BE2C (cell line): ENCODE results near the gene MAPK14.

ENCODE experiments used
- DNase-seq: peaks from one replicate; pipeline ENCODE4 v3.0.0-alpha.2; 2020
- H3K27me3 ChIP-seq: fragments of 250-450 bp; sonication (Bioruptor Pico); 2 replicates; pipeline ENCODE4 v1.5.1; 2020; ENCODE audit warnings: mild to moderate bottlenecking
- H3K36me3 ChIP-seq: fragments of 250-450 bp; sonication (Bioruptor Pico); 2 replicates; pipeline ENCODE4 v1.5.1; 2020; ENCODE audit warnings: mild to moderate bottlenecking
- H3K4me1 ChIP-seq: fragments of 250-450 bp; sonication (Bioruptor Pico); 2 replicates; pipeline ENCODE4 v1.5.1; 2020
- H3K4me3 ChIP-seq: 2 replicates; pipeline ENCODE4 v1.5.1; 2011; ENCODE audit warnings: low read depth, low read length
- H3K9me3 ChIP-seq: fragments of 250-450 bp; sonication (Bioruptor Pico); 2 replicates; pipeline ENCODE4 v1.5.1; 2020
- CTCF ChIP-seq: IDR thresholded peaks from 2 replicates; pipeline ENCODE4 v1.5.1; 2012; ENCODE audit warnings: mild to moderate bottlenecking, low read depth, low read length

MAPK14 gene

DNA sequence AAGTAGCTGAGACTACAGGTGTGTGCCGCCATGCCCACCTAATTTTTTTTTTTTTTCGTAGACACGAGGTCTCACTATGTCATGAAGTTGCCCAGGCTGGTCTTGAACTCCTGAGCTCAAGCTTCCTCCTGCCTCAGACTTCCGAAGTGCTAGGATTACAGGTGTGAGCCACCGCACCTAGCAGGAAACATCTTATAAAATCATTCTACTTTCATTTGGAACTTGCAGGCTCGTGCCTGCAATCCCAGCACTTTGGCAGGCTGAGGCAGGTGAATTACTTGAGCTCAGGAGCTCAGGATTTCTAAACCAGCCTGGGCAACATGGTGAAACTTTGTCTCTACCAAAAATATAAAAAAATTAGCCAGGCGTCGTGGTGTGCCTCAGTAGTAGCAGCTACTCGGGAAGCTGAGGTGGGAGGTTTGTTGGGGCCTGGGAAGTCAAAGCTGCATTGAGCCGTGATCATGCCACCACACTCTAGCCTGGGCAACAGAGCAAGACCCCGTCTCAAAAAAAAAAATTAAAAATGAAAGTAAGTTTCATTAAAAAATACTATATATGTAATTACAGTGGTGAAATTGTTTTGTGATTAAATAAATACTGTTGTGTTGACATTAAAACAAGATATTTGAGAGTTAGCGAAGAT lies 15.1 kb downstream of the MAPK14 start:
- H3K4me1 ChIP-seq = no peaks in the 10 kb centered on the region

DNA sequence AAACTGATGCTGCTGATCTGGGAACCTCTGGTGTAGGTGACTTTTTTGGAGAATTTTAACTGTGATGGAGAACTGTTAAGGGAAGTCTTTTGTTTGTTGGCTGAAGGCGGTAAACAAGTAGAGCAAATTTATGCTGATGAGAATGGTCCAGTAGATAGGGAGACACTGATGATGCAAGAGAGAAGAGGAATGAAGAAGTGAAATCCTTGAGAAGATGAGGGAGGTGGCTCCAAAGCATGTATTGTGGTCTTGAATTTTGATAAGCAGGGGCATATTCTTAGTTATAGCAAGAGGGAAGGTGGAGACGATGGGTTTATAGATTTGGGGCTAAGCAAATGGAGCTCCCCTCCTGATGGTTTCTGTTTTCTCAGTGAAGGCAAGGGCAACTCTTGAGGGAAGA lies 22.0 kb downstream of the MAPK14 start:
- no peaks in the 10 kb centered on the region for H3K27me3 ChIP-seq
- DNase-seq = no peak
- peaks cover 9% of the 10 kb centered on the region; the same call in 1 of the 2 replicates for H3K36me3 ChIP-seq
- peaks cover 9% of the 10 kb centered on the region; the same call in 1 of the 2 replicates for H3K4me1 ChIP-seq
- TF ChIP-seq CTCF = no peak
- H3K4me3 ChIP-seq = no peak overlapping the region
- no peaks in the 10 kb centered on the region for H3K9me3 ChIP-seq

More for the DNA sequence above, 15.1 kb downstream of the MAPK14 start:
- DNase-seq = no peak
- Histone ChIP-seq H3K9me3 (no peaks in the 10 kb centered on the region), H3K4me3 (no peak overlapping the region), H3K36me3 (no peaks in the 10 kb centered on the region), H3K27me3 (no peaks in the 10 kb centered on the region)
- TF ChIP-seq CTCF = no peak

DNA sequence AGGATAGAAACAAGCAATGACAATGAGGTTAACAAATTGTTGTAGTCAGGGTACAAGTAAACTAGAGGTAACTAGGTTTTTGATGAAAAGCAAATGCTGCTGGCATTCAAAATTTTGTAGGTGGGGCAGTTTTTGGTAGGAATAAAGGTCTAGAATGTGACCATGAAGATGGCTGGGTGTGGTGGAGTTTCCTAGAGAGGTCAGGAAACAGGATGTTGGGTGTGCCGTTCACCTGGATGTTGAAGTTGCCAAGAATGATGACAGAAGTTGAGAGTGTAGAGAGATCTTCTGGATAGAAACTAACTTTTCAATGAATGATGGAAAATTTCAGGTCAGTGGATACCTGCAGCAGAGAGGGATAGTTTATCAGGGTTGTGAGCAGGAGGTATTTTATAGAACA lies 22.7 kb downstream of the MAPK14 start:
- Histone ChIP-seq H3K4me3 (no peak overlapping the region), H3K9me3 (no peaks in the 10 kb centered on the region), H3K36me3 (peaks cover 9% of the 10 kb centered on the region; the same call in 1 of the 2 replicates), H3K4me1 (peaks cover 13% of the 10 kb centered on the region; the same call in 1 of the 2 replicates), H3K27me3 (no peaks in the 10 kb centered on the region)
- no peak for TF ChIP-seq CTCF
- no peak for DNase-seq

DNA sequence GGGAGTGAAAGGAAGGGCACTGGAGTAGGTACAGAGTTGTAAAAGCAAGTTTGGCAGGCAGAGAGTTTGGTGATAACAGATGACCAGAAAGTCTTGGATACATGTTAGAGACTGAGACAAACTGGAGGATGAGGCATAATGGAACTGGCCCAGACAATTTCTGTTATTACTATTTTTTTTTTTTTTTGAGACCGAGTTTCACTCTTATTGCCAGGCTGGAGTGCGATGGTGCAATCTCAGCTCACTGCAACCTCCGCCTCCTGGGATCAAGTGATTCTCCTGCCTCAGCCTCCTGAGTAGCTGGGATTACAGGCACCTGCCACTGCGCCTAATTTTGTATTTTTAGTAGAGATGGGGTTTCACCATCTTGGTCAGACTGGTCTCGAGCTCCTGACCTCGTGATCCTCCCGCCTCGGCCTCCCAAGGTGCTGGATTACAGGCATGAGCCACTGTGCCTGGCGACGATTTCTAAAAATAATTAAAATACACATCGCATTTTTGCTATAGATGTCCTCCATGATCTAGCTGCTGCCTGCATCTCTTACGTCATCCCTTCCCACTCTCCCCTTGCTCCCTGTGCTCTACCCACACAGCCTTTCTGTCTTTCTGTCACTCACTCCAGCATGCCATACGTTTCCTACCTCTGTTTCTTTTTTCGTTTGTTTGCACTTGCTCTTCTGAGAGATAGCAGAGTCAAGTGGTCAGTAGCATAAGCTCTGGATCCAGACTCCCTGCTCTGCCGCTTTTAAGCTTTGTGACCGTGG lies 23.5 kb downstream of the MAPK14 start:
- Histone ChIP-seq H3K4me1 (peaks cover 13% of the 10 kb centered on the region; the same call in 1 of the 2 replicates), H3K9me3 (no peaks in the 10 kb centered on the region), H3K4me3 (no peak overlapping the region), H3K27me3 (no peaks in the 10 kb centered on the region), H3K36me3 (peaks cover 11% of the 10 kb centered on the region)
- no peak for DNase-seq
- TF ChIP-seq CTCF = no peak

GRCh38 chr6:36052097-36052496 lies 24.5 kb downstream of the MAPK14 start:
- H3K4me1 ChIP-seq = peaks cover 13% of the 10 kb centered on the region; the same call in 1 of the 2 replicates
- H3K4me3 ChIP-seq = no peak overlapping the region
- TF ChIP-seq CTCF = no peak
- H3K36me3 ChIP-seq = peaks cover 15% of the 10 kb centered on the region
- H3K9me3 ChIP-seq = no peaks in the 10 kb centered on the region
- peak; percentile 13 for DNase-seq
- no peaks in the 10 kb centered on the region for H3K27me3 ChIP-seq

- TF ChIP-seq CTCF = no peak
- Histone ChIP-seq H3K9me3 (no peaks in the 10 kb centered on the region), H3K36me3 (peaks cover 15% of the 10 kb centered on the region)
Observed at GRCh38 chr6:36053878-36054277, 26.3 kb downstream of the MAPK14 start.

More at GRCh38 chr6:36053878-36054277, 26.3 kb downstream of the MAPK14 start:
- Histone ChIP-seq H3K27me3 (no peaks in the 10 kb centered on the region), H3K4me1 (peaks cover 13% of the 10 kb centered on the region; the same call in 1 of the 2 replicates), H3K4me3 (no peak overlapping the region)
- DNase-seq = no peak
